DOHH2 (cell line): ENCODE data around the gene SP2.
A peak's percentile ranks its signal among the peaks of the same experiment; 100 is the strongest.

ENCODE experiments used
- H3F3A ChIP-seq: fragments of 200-600 bp; sonication (generic), shearing (Covaris generic); 2 replicates; pipeline ENCODE4 v1.6.0; 2016; ENCODE audit warnings: antibody characterized with exemption, mild to moderate bottlenecking; ENCODE audit not compliant: control insufficient read depth, insufficient read depth
- H3K27ac ChIP-seq: fragments of 200-600 bp; sonication (generic); 2 replicates; pipeline ENCODE4 v1.5.1; 2014; ENCODE audit warnings: low read depth, mild to moderate bottlenecking, low read length, moderate library complexity
- H3K27me3 ChIP-seq: fragments of 200-600 bp; sonication (generic); 2 replicates; pipeline ENCODE4 v1.6.1; 2014; ENCODE audit warnings: mild to moderate bottlenecking, low read length, mixed read lengths; ENCODE audit not compliant: control insufficient read depth
- H3K36me3 ChIP-seq: fragments of 200-600 bp; sonication (generic); 2 replicates; pipeline ENCODE4 v1.6.1; 2014; ENCODE audit warnings: mild to moderate bottlenecking, low read length, moderate library complexity, mixed read lengths; ENCODE audit not compliant: control insufficient read depth
- H3K4me1 ChIP-seq: fragments of 200-600 bp; sonication (generic); 2 replicates; pipeline ENCODE4 v1.6.1; 2014; ENCODE audit warnings: mild to moderate bottlenecking, low read length, mixed read lengths; ENCODE audit not compliant: control insufficient read depth
- H3K4me2 ChIP-seq: fragments of 200-600 bp; sonication (generic); 2 replicates; pipeline ENCODE4 v1.6.0; 2014; ENCODE audit warnings: mild to moderate bottlenecking, low read length, moderate library complexity
- H3K4me3 ChIP-seq: fragments of 200-600 bp; sonication (generic); 2 replicates; pipeline ENCODE4 v1.5.1; 2014; ENCODE audit warnings: mild to moderate bottlenecking, low read length, mixed read lengths
- H3K79me2 ChIP-seq: fragments of 200-600 bp; sonication (generic); 2 replicates; pipeline ENCODE4 v1.6.1; 2014; ENCODE audit warnings: mild to moderate bottlenecking, low read length, mixed read lengths; ENCODE audit not compliant: control insufficient read depth
- H3K9me2 ChIP-seq: fragments of 200-600 bp; sonication (generic); replicated peaks from 2 replicates; pipeline ENCODE4 v1.6.1; 2014; ENCODE audit warnings: mild to moderate bottlenecking, low read length, mixed read lengths; ENCODE audit not compliant: control insufficient read depth
- H3K9me3 ChIP-seq: fragments of 200-600 bp; sonication (generic); 2 replicates; pipeline ENCODE4 v1.6.1; 2014; ENCODE audit warnings: antibody characterized with exemption, low read length, mixed read lengths; ENCODE audit not compliant: control insufficient read depth, insufficient read depth
- H4K20me1 ChIP-seq: fragments of 200-600 bp; sonication (generic); 2 replicates; pipeline ENCODE4 v1.6.0; 2014; ENCODE audit warnings: low read depth, mild to moderate bottlenecking, antibody characterized with exemption, low read length, moderate library complexity; ENCODE audit not compliant: control insufficient read depth, insufficient read depth
- CTCF ChIP-seq: fragments of 200-600 bp; sonication (generic); IDR thresholded peaks from one replicate; pipeline ENCODE4 v1.5.1; 2014; ENCODE audit warnings: antibody characterized with exemption, mild to moderate bottlenecking, low read depth, low read length; ENCODE audit not compliant: poor library complexity, severe bottlenecking
- EZH2phosphoT487 ChIP-seq: fragments of 200-600 bp; sonication (generic); IDR thresholded peaks from 2 replicates; pipeline ENCODE4 v1.6.1; 2017; ENCODE audit warnings: borderline replicate concordance, mild to moderate bottlenecking, antibody characterized with exemption, low read length, moderate library complexity, mixed read lengths

Gene SP2

GRCh38 chr17:47895856-47896671, at the start of gene SP2:
Gene SP2, plus strand, starts transcription at chr17:47896236. Its CDS starts 51 bp downstream, at chr17:47896287.
- Histone ChIP-seq H3K4me2 (peak within 1 kb of the TSS; percentile 82), H3K4me3 (peak within 1 kb of the TSS; percentile 91), H3K9me3 (no peaks in the 10 kb centered on the region), H3F3A (peaks cover 6% of the 10 kb centered on the region; the same call in 1 of the 2 replicates), H3K4me1 (peaks cover 31% of the 10 kb centered on the region), H4K20me1 (no peaks in the 10 kb centered on the region), H3K9me2 (no peaks in the 10 kb centered on the region), H3K79me2 (peaks cover 56% of the 10 kb centered on the region), H3K27ac (peak within 1 kb of the TSS; percentile 65), H3K27me3 (no peaks in the 10 kb centered on the region), H3K36me3 (peaks cover 38% of the 10 kb centered on the region)
- TF ChIP-seq EZH2phosphoT487 (no peak), CTCF (no peak)

- no peak overlapping the region for H3K4me3 ChIP-seq
- no peaks in the 10 kb centered on the region for H3F3A ChIP-seq
- H3K36me3 ChIP-seq = no peaks in the 10 kb centered on the region
- peaks cover 7% of the 10 kb centered on the region for H3K4me1 ChIP-seq
- no peak overlapping the region for H3K4me2 ChIP-seq
- TF ChIP-seq CTCF (no peak), EZH2phosphoT487 (no peak)
- no peaks in the 10 kb centered on the region for H4K20me1 ChIP-seq
- no peak overlapping the region for H3K27ac ChIP-seq
- no peaks in the 10 kb centered on the region for H3K9me2 ChIP-seq
- H3K79me2 ChIP-seq = no peaks in the 10 kb centered on the region
- H3K27me3 ChIP-seq = peaks cover 39% of the 10 kb centered on the region
- H3K9me3 ChIP-seq = no peaks in the 10 kb centered on the region
Measured at GRCh38 chr17:47846716-47847340, 49.2 kb upstream of the SP2 start.

GRCh38 chr17:47847341-47848197, 48.5 kb upstream of the SP2 start:
- TF ChIP-seq CTCF = peak; percentile 62
- no peak for TF ChIP-seq EZH2phosphoT487
- Histone ChIP-seq H4K20me1 (no peaks in the 10 kb centered on the region), H3K4me3 (no peak overlapping the region), H3K36me3 (no peaks in the 10 kb centered on the region), H3K9me3 (no peaks in the 10 kb centered on the region), H3K4me1 (peaks cover 7% of the 10 kb centered on the region), H3K79me2 (no peaks in the 10 kb centered on the region), H3K4me2 (no peak overlapping the region), H3F3A (no peaks in the 10 kb centered on the region), H3K27me3 (peaks cover 47% of the 10 kb centered on the region), H3K9me2 (no peaks in the 10 kb centered on the region), H3K27ac (no peak overlapping the region)
